GM12878 (cell line): ENCODE data around the gene CCDC91. TPM values are rescaled to one million over a fixed set of nuclear protein-coding genes. Genes with fewer than 3 reads are reported as not detected.

Experiments used
- ATAC-seq: fragments of 200-7000 bp; cut with Tn5 transposase; 3 replicates; pipeline ENCODE4 v1.9.1; 2020; ENCODE audit warnings: mild to moderate bottlenecking, moderate library complexity
- BruUV-seq: library from RNA; stranded (reverse); fragments of 400-500 nt; replicated peaks from 2 replicates; lab custom pipeline; 2021; lab: Mats Ljungman, UMichigan
- CTCF ChIA-PET: fragments of 300-600 bp; sonication (Branson Sonifier 250); formaldehyde crosslinking; extraction: SDS; loops from one replicate; lab custom pipeline; 2021; ENCODE audit warnings: inconsistent platforms; lab: Yijun Ruan, JAX
- POLR2A ChIA-PET: fragments of 350-600 bp; formaldehyde crosslinking; extraction: SDS; loops from one replicate; lab custom pipeline; 2021; ENCODE audit warnings: inconsistent platforms; lab: Charles Lee
- RAD21 ChIA-PET: fragments of 300-600 bp; sonication (Branson Sonifier 250); formaldehyde crosslinking; loops from one replicate; lab custom pipeline; 2023; ENCODE audit warnings: antibody characterized with exemption; ENCODE audit not compliant: unreplicated experiment; lab: Charles Lee
- SMC1A ChIA-PET: fragments of 300-600 bp; sonication (Branson Sonifier 250); formaldehyde crosslinking; loops from one replicate; lab custom pipeline; 2023; ENCODE audit not compliant: unreplicated experiment, uncharacterized antibody; lab: Charles Lee
- DNase-seq: peaks from one replicate; pipeline ENCODE4 v3.0.0-alpha.2; 2011; ENCODE audit warnings: low read depth, low spot score
- FAIRE-seq: peaks from 3 replicates; lab custom pipeline; 2011; peaks lifted over from hg19 to GRCh38; lab: Jason Lieb, UNC
- H2AFZ ChIP-seq: 2 replicates; pipeline ENCODE4 v1.6.0; 2011; ENCODE audit warnings: low read depth, low read length, control low read depth; ENCODE audit not compliant: control insufficient read depth
- H3K27ac ChIP-seq: 2 replicates; pipeline ENCODE4 v1.5.1; 2011; ENCODE audit warnings: control low read depth; ENCODE audit not compliant: control insufficient read depth, insufficient read depth
- H3K27me3 ChIP-seq, 2 experiments: replicated peaks in 1 of 2; 2 replicates each; pipeline versions ENCODE4 v1.6.0 to v1.6.1; 2011; ENCODE audit warnings: low read length in 1 of 2; ENCODE audit not compliant: control insufficient read depth in 2 of 2, insufficient read depth in 2 of 2
- H3K36me3 ChIP-seq, 2 experiments: 2 replicates each; pipeline ENCODE4 v1.5.1; 2011; ENCODE audit warnings: low read length in 1 of 2; ENCODE audit not compliant: control insufficient read depth in 2 of 2, insufficient read depth in 2 of 2
- H3K4me1 ChIP-seq: 2 replicates; pipeline ENCODE4 v1.6.1; 2011; ENCODE audit warnings: mild to moderate bottlenecking, low read length, moderate library complexity, mixed read lengths; ENCODE audit not compliant: control insufficient read depth, insufficient read depth
- H3K4me2 ChIP-seq: 2 replicates; pipeline ENCODE4 v1.6.0; 2011; ENCODE audit warnings: control low read depth; ENCODE audit not compliant: control insufficient read depth, insufficient read depth
- H3K4me3 ChIP-seq: fragments of 200-600 bp; sonication (generic); 2 replicates; pipeline ENCODE4 v1.5.1; 2016
- H3K79me2 ChIP-seq: 2 replicates; pipeline ENCODE4 v1.6.0; 2011; ENCODE audit warnings: low read length; ENCODE audit not compliant: control insufficient read depth, insufficient read depth
- H3K9ac ChIP-seq: 2 replicates; pipeline ENCODE4 v1.8.0; 2011; ENCODE audit warnings: low read length, control low read depth, mixed read lengths; ENCODE audit not compliant: control insufficient read depth, insufficient read depth
- H3K9me3 ChIP-seq: replicated peaks from 3 replicates; pipeline ENCODE4 v1.5.1; 2011; ENCODE audit warnings: mild to moderate bottlenecking, low read length; ENCODE audit not compliant: control insufficient read depth, insufficient read depth
- H4K20me1 ChIP-seq: 2 replicates; pipeline ENCODE4 v1.6.0; 2011; ENCODE audit not compliant: control insufficient read depth, insufficient read depth
- CBX3 ChIP-seq: fragments of 200-600 bp; sonication (generic); IDR thresholded peaks from 2 replicates; pipeline ENCODE4 v1.6.1; 2016; ENCODE audit warnings: low read depth, borderline replicate concordance
- ESRRA ChIP-seq: IDR thresholded peaks from 2 replicates; pipeline ENCODE4 v1.6.1; 2012; ENCODE audit warnings: mild to moderate bottlenecking, low read length, improper control_type of control experiment
- KAT2A ChIP-seq: conservative IDR thresholded peaks from 2 replicates; pipeline ENCODE4 v1.6.1; 2011; ENCODE audit warnings: low read depth, low read length; ENCODE audit not compliant: control insufficient read depth
- LARP7 ChIP-seq: fragments of 450-650 bp; IDR thresholded peaks from 2 replicates; pipeline ENCODE4 v1.6.1; 2017; ENCODE audit warnings: mild to moderate bottlenecking
- PAX5 ChIP-seq: IDR thresholded peaks from 2 replicates; pipeline ENCODE4 v1.6.1; 2011; ENCODE audit warnings: low read depth, low read length, borderline replicate concordance
- PML ChIP-seq: IDR thresholded peaks from 2 replicates; pipeline ENCODE4 v1.6.1; 2012; ENCODE audit warnings: low read length, inconsistent platforms
- RCOR1 ChIP-seq: conservative IDR thresholded peaks from 2 replicates; pipeline ENCODE4 v1.6.1; 2012; ENCODE audit warnings: low read depth, low read length, improper control_type of control experiment
- RUNX3 ChIP-seq: IDR thresholded peaks from 2 replicates; pipeline ENCODE4 v1.6.1; 2012; ENCODE audit warnings: low read length, inconsistent platforms
- SIN3A ChIP-seq: IDR thresholded peaks from 2 replicates; pipeline ENCODE4 v1.6.1; 2012; ENCODE audit warnings: low read depth, low read length, improper control_type of control experiment
- STAT1 ChIP-seq: fragments of 450-650 bp; conservative IDR thresholded peaks from 2 replicates; pipeline ENCODE4 v1.6.1; 2014; ENCODE audit warnings: antibody characterized with exemption, mild to moderate bottlenecking
- ZBED1 ChIP-seq: IDR thresholded peaks from 2 replicates; pipeline ENCODE4 v1.6.1; 2016; ENCODE audit warnings: borderline replicate concordance
- WGBS: methylation state at CpG from one replicate; pipeline ENCODE4 v1.1.6; 2016; ENCODE audit warnings: low lambda C conversion rate; ENCODE audit not compliant: insufficient replicate concordance, insufficient coverage; ENCODE audit errors: missing lambda C conversion rate; 5-methylcytosine and 5-hydroxymethylcytosine counted together
- in situ Hi-C: fragments of 300-500 bp; cut with MboI; formaldehyde crosslinking; loops from 9 replicates; pipeline ENCODE4 v1.14.3; 2018; ENCODE audit warnings: mixed read lengths
- intact Hi-C: fragments of 100-400 bp; cut with micrococcal nuclease; formaldehyde crosslinking; loops from one replicate; pipeline ENCODE4 v1.14.2; 2022; ENCODE audit not compliant: unreplicated experiment
- polyA plus RNA-seq, 11 experiments: library from polyadenylated mRNA; depleted of rRNA in 4 of 11; unstranded in 6 of 11; stranded (reverse) in 5 of 11; fragments of >200 nt; fragmentation: Nextera tagmentation in 4 of 11; fragmentation: Illumina TruSeq in 1 of 11; extraction: Ambion mirVana in 4 of 11; extraction: Trizol in 1 of 11; gene quantifications; 1 replicate in 1 of 11; 2 replicates in 10 of 11; pipeline versions ENCODE4 v1.2.1 to v1.2.3, GENCODE V29; 2011 to 2016; ENCODE audit warnings: inconsistent platforms in 2 of 11, missing spikeins in 2 of 11, low read depth in 1 of 11
- total RNA-seq, 4 experiments: library from RNA; depleted of rRNA in 3 of 4; stranded (reverse); fragments of >200 nt in 3 of 4; fragmentation: Illumina TruSeq in 1 of 4; extraction: Trizol in 1 of 4; gene quantifications; 2 replicates each; pipeline versions ENCODE4 v1.2.1 to v1.2.3, GENCODE V29; 2013 to 2021
- TF ChIP-seq, protein P1 (sequence below): IDR thresholded peaks from 2 replicates; pipeline ENCODE4 v1.6.1; 2012; ENCODE audit warnings: low read length, inconsistent platforms
- TF ChIP-seq, protein P2 (sequence below): fragments of 450-650 bp; IDR thresholded peaks from 2 replicates; pipeline ENCODE4 v1.6.1; 2014; ENCODE audit warnings: mild to moderate bottlenecking

Gene CCDC91
- total and polyA plus RNA-seq, 10 of the 15 experiments (the other 5 are each of a cell fraction or from before 2014, with no cell fraction given), result 6.1 to 24.9 (median 16.5) TPM

DNA sequence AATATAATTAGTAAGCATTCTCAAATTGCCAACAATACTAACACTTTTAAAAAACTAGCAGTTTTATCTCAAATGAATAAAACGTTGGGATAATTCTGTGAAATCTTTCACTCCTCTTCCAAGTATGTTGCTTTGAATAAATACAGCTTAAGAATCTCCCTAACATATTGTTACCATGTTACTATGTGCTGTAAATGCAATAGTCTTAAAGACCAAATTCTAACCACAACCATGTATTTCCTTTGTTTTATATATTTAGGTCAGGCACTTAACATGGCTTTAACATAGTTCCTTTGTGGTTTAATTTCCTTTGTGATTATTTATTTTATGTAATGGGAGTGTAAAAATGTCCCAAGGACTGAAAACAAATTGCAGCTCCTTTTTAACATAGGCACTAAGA is 33.9 kb upstream of the CCDC91 start:
- ChIA-PET RAD21 (interaction anchor here (2.0 kb wide), 1 partner anchor 9 kb away, joined by 7 read pairs; no protein-coding TSS in a partner anchor), CTCF (no interaction called here), SMC1A (interaction anchor here (0.7 to 1.6 kb wide), 5 partner anchors 10 to 41 kb away, joined by 3 to 4 read pairs (median 3); no protein-coding TSS in a partner anchor), POLR2A (no interaction called here)
- Histone ChIP-seq H4K20me1 (no peaks in the 10 kb centered on the region), H3K27me3 (no peaks in the 10 kb centered on the region), H2AFZ (no peak overlapping the region), H3K27ac (no peak overlapping the region), H3K9me3 (no peaks in the 10 kb centered on the region), H3K36me3 (no peaks in the 10 kb centered on the region), H3K4me3 (no peak overlapping the region), H3K4me1 (no peaks in the 10 kb centered on the region), H3K9ac (no peak overlapping the region), H3K79me2 (no peaks in the 10 kb centered on the region), H3K4me2 (no peak overlapping the region)
- no peak for TF ChIP-seq PML
- no peak for TF ChIP-seq RUNX3
- intact Hi-C loops, result no loop called here
- in situ Hi-C loops, result no loop called here
- no peak for FAIRE-seq
- ATAC-seq, result no peak
- no peak for DNase-seq
- BruUV-seq, result no TSS peak
- 0% methylated on average over 1 of the region's 1 CpG for WGBS

DNA sequence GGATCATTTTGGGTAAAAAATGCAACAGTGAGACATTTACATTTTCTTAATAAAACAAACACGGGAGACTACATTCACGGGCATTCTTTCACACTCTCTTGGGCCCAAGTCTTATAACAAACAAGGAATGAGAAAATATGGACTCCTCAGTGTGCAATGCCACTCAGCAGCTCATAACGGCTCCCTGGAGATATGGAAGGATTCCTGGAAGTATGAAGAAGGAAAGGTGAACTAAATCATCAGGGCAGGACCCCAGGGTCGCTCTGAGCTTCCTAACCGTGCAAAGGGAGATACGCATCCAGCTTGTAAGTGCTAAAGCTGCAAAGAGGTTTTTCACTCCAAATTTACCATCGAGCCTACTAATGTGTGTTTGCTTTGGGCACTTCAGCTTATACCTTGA is 33.5 kb upstream of the CCDC91 start:
- DNase-seq (no peak), ATAC-seq (no peak), FAIRE-seq (no peak)
- no TSS peak for BruUV-seq
- SMC1A ChIA-PET, result interaction anchor here (0.7 to 1.6 kb wide), 5 partner anchors 9 to 41 kb away, joined by 3 to 4 read pairs (median 3); no protein-coding TSS in a partner anchor
- CTCF ChIA-PET, result no interaction called here
- no peak overlapping the region for H3K9ac ChIP-seq
- H3K27me3 ChIP-seq, result no peaks in the 10 kb centered on the region
- RAD21 ChIA-PET, result no interaction called here
- H3K27ac ChIP-seq, result no peak overlapping the region
- intact Hi-C loops, result no loop called here
- H3K9me3 ChIP-seq, result no peaks in the 10 kb centered on the region
- TF ChIP-seq STAT1 (no peak), SIN3A (no peak), RCOR1 (no peak), ZBED1 (no peak), PAX5 (no peak), CBX3 (no peak), LARP7 (no peak), ESRRA (no peak), KAT2A (no peak)
- TF ChIP-seq, protein P1, sequence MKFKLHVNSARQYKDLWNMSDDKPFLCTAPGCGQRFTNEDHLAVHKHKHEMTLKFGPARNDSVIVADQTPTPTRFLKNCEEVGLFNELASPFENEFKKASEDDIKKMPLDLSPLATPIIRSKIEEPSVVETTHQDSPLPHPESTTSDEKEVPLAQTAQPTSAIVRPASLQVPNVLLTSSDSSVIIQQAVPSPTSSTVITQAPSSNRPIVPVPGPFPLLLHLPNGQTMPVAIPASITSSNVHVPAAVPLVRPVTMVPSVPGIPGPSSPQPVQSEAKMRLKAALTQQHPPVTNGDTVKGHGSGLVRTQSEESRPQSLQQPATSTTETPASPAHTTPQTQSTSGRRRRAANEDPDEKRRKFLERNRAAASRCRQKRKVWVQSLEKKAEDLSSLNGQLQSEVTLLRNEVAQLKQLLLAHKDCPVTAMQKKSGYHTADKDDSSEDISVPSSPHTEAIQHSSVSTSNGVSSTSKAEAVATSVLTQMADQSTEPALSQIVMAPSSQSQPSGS, result no peak
- TF ChIP-seq, protein P2, sequence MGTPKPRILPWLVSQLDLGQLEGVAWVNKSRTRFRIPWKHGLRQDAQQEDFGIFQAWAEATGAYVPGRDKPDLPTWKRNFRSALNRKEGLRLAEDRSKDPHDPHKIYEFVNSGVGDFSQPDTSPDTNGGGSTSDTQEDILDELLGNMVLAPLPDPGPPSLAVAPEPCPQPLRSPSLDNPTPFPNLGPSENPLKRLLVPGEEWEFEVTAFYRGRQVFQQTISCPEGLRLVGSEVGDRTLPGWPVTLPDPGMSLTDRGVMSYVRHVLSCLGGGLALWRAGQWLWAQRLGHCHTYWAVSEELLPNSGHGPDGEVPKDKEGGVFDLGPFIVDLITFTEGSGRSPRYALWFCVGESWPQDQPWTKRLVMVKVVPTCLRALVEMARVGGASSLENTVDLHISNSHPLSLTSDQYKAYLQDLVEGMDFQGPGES, result no peak
- H3K4me1 ChIP-seq, result no peaks in the 10 kb centered on the region
- POLR2A ChIA-PET, result no interaction called here
- in situ Hi-C loops, result no loop called here
- no peaks in the 10 kb centered on the region for H4K20me1 ChIP-seq
- 74% methylated on average over 7 of the region's 7 CpGs for WGBS
- H3K36me3 ChIP-seq, result no peaks in the 10 kb centered on the region
- H3K4me3 ChIP-seq, result no peak overlapping the region
- H2AFZ ChIP-seq, result no peak overlapping the region
- H3K79me2 ChIP-seq, result no peaks in the 10 kb centered on the region
- no peak overlapping the region for H3K4me2 ChIP-seq
